RWPE1 (cell line): ENCODE results near the gene DNASE1L2.
A peak's percentile ranks its signal among the peaks of the same experiment; 100 is the strongest.
"Not testable (repeated sequence)": the region's sequence is repeated elsewhere in the genome, so short reads cannot be mapped to it uniquely, and the experiment has no call there.

ENCODE experiments used
- CTCF ChIA-PET: fragments of 350-600 bp; sonication (Branson Sonifier 250); formaldehyde crosslinking; extraction: SDS; loops from one replicate; lab custom pipeline; 2021; lab: Yijun Ruan, JAX
- POLR2A ChIA-PET: fragments of 400-600 bp; formaldehyde crosslinking; extraction: SDS; loops from one replicate; lab custom pipeline; 2020; ENCODE audit warnings: antibody characterized with exemption; ENCODE audit not compliant: low non-redundant PET; lab: Yijun Ruan, JAX
- DNase-seq: peaks from one replicate; pipeline ENCODE4 v3.0.0; 2012; ENCODE audit warnings: low spot score
- H3K27ac ChIP-seq: fragments of 450-650 bp; 2 replicates; pipeline ENCODE4 v1.5.1; 2017
- CTCF ChIP-seq: fragments of 450-650 bp; conservative IDR thresholded peaks from 2 replicates; pipeline ENCODE4 v1.5.1; 2017; ENCODE audit warnings: low read depth, mild to moderate bottlenecking

Gene DNASE1L2

GRCh38 chr16:2257726-2258125 lies 21.5 kb downstream of the DNASE1L2 start:
- H3K27ac ChIP-seq: no peak overlapping the region
- ChIA-PET CTCF (interaction anchor here (0.7 kb wide), 1 partner anchor 1665 kb away, joined by 3 read pairs; no protein-coding TSS in a partner anchor), POLR2A (no interaction called here)
- DNase-seq: no peak
- no peak for TF ChIP-seq CTCF

- peak overlapping the region; percentile 37 for H3K27ac ChIP-seq
- DNase-seq, CTCF ChIA-PET, POLR2A ChIA-PET: not testable (repeated sequence)
These were observed 22.3 kb downstream of the DNASE1L2 start for GRCh38 chr16:2258530-2258929.

GRCh38 chr16:2260250-2260649 lies 24.0 kb downstream of the DNASE1L2 start:
- no peak for TF ChIP-seq CTCF
- no peak overlapping the region for H3K27ac ChIP-seq
- ChIA-PET POLR2A (no interaction called here), CTCF (interaction anchor here (0.6 kb wide), 1 partner anchor 13 kb away, joined by 3 read pairs; no protein-coding TSS in a partner anchor)
- DNase-seq: no peak

GRCh38 chr16:2263026-2263425 lies 26.8 kb downstream of the DNASE1L2 start:
- DNase-seq, POLR2A ChIA-PET: not testable (repeated sequence)
- H3K27ac ChIP-seq: peak overlapping the region; percentile 52
- CTCF ChIA-PET: interaction anchor here (0.6 kb wide), 1 partner anchor 13 kb away, joined by 5 read pairs; no protein-coding TSS in a partner anchor

- H3K27ac ChIP-seq: peak overlapping the region; percentile 97
- DNase-seq: peak; percentile 20
- POLR2A ChIA-PET: interaction anchor here (0.7 kb wide), 1 partner anchor 15 kb away, joined by 3 read pairs; the partner anchor contains the start of gene ECI1
- CTCF ChIA-PET: not testable (repeated sequence)
These were observed 30.6 kb downstream of the DNASE1L2 start for GRCh38 chr16:2266887-2267286.

GRCh38 chr16:2267505-2267912 lies 31.3 kb downstream of the DNASE1L2 start:
- CTCF ChIA-PET, DNase-seq, POLR2A ChIA-PET: not testable (repeated sequence)
- peak overlapping the region; percentile 97 for H3K27ac ChIP-seq

- ChIA-PET POLR2A (interaction anchor here (0.6 kb wide), 1 partner anchor 715 kb away, joined by 5 read pairs; no protein-coding TSS in a partner anchor), CTCF (interaction anchor here (0.6 kb wide), 2 partner anchors 94 to 200 kb away, joined by 3 read pairs; no protein-coding TSS in a partner anchor)
- DNase-seq: peak; percentile 95
- no peak for TF ChIP-seq CTCF
- peak within 1 kb of the TSS; percentile 97 for H3K27ac ChIP-seq
These were observed 31.8 kb downstream of the DNASE1L2 start, which contains the start of gene RNPS1 for GRCh38 chr16:2267913-2268666. Gene RNPS1, minus strand, starts transcription at chr16:2268126. Its CDS starts 3,483 bp downstream, at chr16:2264643.

GRCh38 chr16:2270070-2270462 lies 33.8 kb downstream of the DNASE1L2 start:
- ChIA-PET CTCF (no interaction called here), POLR2A (no interaction called here)
- no peak for DNase-seq
- no peak for TF ChIP-seq CTCF
- peak overlapping the region; percentile 97 for H3K27ac ChIP-seq
